ENCODE data around the gene OXCT2.

- no peak for TF ChIP-seq CTCF (IDR thresholded peaks at IDR 0.05)
- TF ChIP-seq POLR2AphosphoS5 (IDR thresholded peaks at IDR 0.05), result no peak
- TF ChIP-seq POLR2A (IDR thresholded peaks at IDR 0.05), result no peak
- no peak for TF ChIP-seq EP300 (IDR thresholded peaks at IDR 0.05)
These were observed 42.1 kb downstream of the OXCT2 start for GRCh38 chr1:39729030-39729429.
